SK-N-SH (cell line): ENCODE data around the gene SPATA13. TPM values are rescaled to one million over a fixed set of nuclear protein-coding genes. Genes with fewer than 3 reads are reported as not detected.

Experiments used
- CTCF ChIA-PET: fragments of 300-600, 350-600 bp; formaldehyde crosslinking; extraction: SDS; loops from one replicate; lab custom pipeline; 2021; lab: Yijun Ruan, JAX
- POLR2A ChIA-PET: fragments of 350-600 bp; sonication (Branson Sonifier 250); formaldehyde crosslinking; extraction: SDS; loops from one replicate; lab custom pipeline; 2020; ENCODE audit warnings: antibody characterized with exemption, inconsistent platforms; lab: Yijun Ruan, JAX
- DNase-seq: peaks from one replicate; pipeline ENCODE4 v3.0.0; 2012
- H2AFZ ChIP-seq: fragments of 200-600 bp; sonication (generic); 2 replicates; pipeline ENCODE4 v1.8.1; 2016; ENCODE audit warnings: antibody characterized with exemption, mild to moderate bottlenecking, low read depth
- H3F3A ChIP-seq: fragments of 200-600 bp; sonication (generic); replicated peaks from 2 replicates; pipeline ENCODE3; 2016; ENCODE audit warnings: antibody characterized with exemption, mild to moderate bottlenecking; ENCODE audit not compliant: insufficient read depth
- H3K27ac ChIP-seq, 2 experiments: fragments of 200-500 bp in 1 of 2; fragments of 200-600 bp in 1 of 2; sonication (Bioruptor generic) in 1 of 2; sonication (generic), shearing (Covaris generic) in 1 of 2; 2 replicates each; pipeline versions ENCODE4 v1.5.1 to v1.6.1; 2014 to 2016; ENCODE audit warnings: low read depth in 2 of 2, inconsistent platforms in 1 of 2, low read length in 1 of 2, mild to moderate bottlenecking in 1 of 2, mixed read lengths in 1 of 2
- H3K27me3 ChIP-seq: fragments of 200-600 bp; sonication (generic), shearing (Covaris generic); 2 replicates; pipeline ENCODE4 v1.6.1; 2016; ENCODE audit warnings: mixed run types; ENCODE audit not compliant: insufficient read depth
- H3K36me3 ChIP-seq, 2 experiments: fragments of 200-500 bp in 1 of 2; fragments of 200-600 bp in 1 of 2; sonication (Bioruptor generic) in 1 of 2; sonication (generic) in 1 of 2; replicated peaks in 1 of 2; 2 replicates each; pipeline versions ENCODE3 to v1.5.1; 2014 to 2016; ENCODE audit warnings: low read length in 1 of 2, mild to moderate bottlenecking in 1 of 2; ENCODE audit not compliant: insufficient read depth in 2 of 2, control insufficient read depth in 1 of 2
- H3K4me1 ChIP-seq, 2 experiments: fragments of 200-500 bp in 1 of 2; fragments of 200-600 bp in 1 of 2; sonication (Bioruptor generic) in 1 of 2; sonication (generic), shearing (Covaris generic) in 1 of 2; 2 replicates each; pipeline versions ENCODE4 v1.5.1 to v1.6.1; 2014 to 2016; ENCODE audit warnings: low read depth in 1 of 2, low read length in 1 of 2, mixed run types in 1 of 2; ENCODE audit not compliant: insufficient read depth in 2 of 2, control insufficient read depth in 1 of 2
- H3K4me2 ChIP-seq: fragments of 200-600 bp; sonication (generic), shearing (Covaris generic); 2 replicates; pipeline ENCODE4 v1.6.1; 2017; ENCODE audit warnings: mixed run types
- H3K4me3 ChIP-seq, 2 experiments: fragments of 200-500 bp in 1 of 2; fragments of 200-600 bp in 1 of 2; sonication (Bioruptor generic) in 1 of 2; sonication (generic), shearing (Covaris generic) in 1 of 2; 2 replicates each; pipeline versions ENCODE4 v1.5.1 to v1.8.1; 2014 to 2016; ENCODE audit warnings: low read depth in 2 of 2, inconsistent platforms in 1 of 2, low read length in 1 of 2, mild to moderate bottlenecking in 1 of 2, mixed read lengths in 1 of 2, moderate library complexity in 1 of 2
- H3K79me2 ChIP-seq: fragments of 200-600 bp; sonication (generic); 2 replicates; pipeline ENCODE4 v1.8.1; 2017; ENCODE audit warnings: mild to moderate bottlenecking; ENCODE audit not compliant: insufficient read depth
- H3K9ac ChIP-seq: fragments of 200-600 bp; sonication (generic); 2 replicates; pipeline ENCODE4 v1.6.1; 2017; ENCODE audit warnings: mixed run types
- H3K9me2 ChIP-seq: fragments of 200-600 bp; sonication (generic); 2 replicates; pipeline ENCODE4 v1.6.1; 2017; ENCODE audit warnings: mixed run types
- H3K9me3 ChIP-seq: fragments of 200-600 bp; sonication (generic); 2 replicates; pipeline ENCODE4 v1.6.1; 2017; ENCODE audit warnings: mixed run types, mild to moderate bottlenecking, moderate library complexity
- H4K20me1 ChIP-seq: fragments of 200-600 bp; sonication (generic); 2 replicates; pipeline ENCODE4 v1.6.1; 2017; ENCODE audit warnings: mild to moderate bottlenecking, mixed run types; ENCODE audit not compliant: insufficient read depth
- FOXM1 ChIP-seq: IDR thresholded peaks from 2 replicates; pipeline ENCODE4 v1.4.0; 2012; ENCODE audit warnings: low read depth, mild to moderate bottlenecking
- GABPA ChIP-seq: IDR thresholded peaks from 2 replicates; pipeline ENCODE4 v1.4.0; 2012; ENCODE audit warnings: low read depth, mild to moderate bottlenecking
- GATA2 ChIP-seq: sonication (generic); formaldehyde crosslinking; IDR thresholded peaks from 2 replicates; pipeline ENCODE4 v1.5.0; 2020; ENCODE audit warnings: mild to moderate bottlenecking, missing genetic modification reagents
- IRF3 ChIP-seq: fragments of 150-350 bp; IDR thresholded peaks from 2 replicates; pipeline ENCODE4 v1.6.1; 2016; ENCODE audit warnings: mild to moderate bottlenecking, low read depth, low read length
- MAX ChIP-seq: IDR thresholded peaks from 2 replicates; pipeline ENCODE4 v1.4.0; 2012; ENCODE audit warnings: low read depth
- NFIC ChIP-seq: IDR thresholded peaks from 2 replicates; pipeline ENCODE4 v1.4.0; 2012; ENCODE audit warnings: borderline replicate concordance
- NRF1 ChIP-seq: IDR thresholded peaks from 2 replicates; pipeline ENCODE4 v1.6.1; 2012; ENCODE audit warnings: low read depth, mild to moderate bottlenecking, low read length
- POLR2AphosphoS5 ChIP-seq: IDR thresholded peaks from 2 replicates; pipeline ENCODE4 v1.6.1; 2012; ENCODE audit warnings: low read depth, low read length
- RFX5 ChIP-seq: IDR thresholded peaks from 2 replicates; pipeline ENCODE4 v1.6.1; 2012; ENCODE audit warnings: mild to moderate bottlenecking, improper control_type of control experiment, low read length
- RXRA ChIP-seq: IDR thresholded peaks from 2 replicates; pipeline ENCODE4 v1.4.0; 2012; ENCODE audit warnings: low read depth, mild to moderate bottlenecking, borderline replicate concordance
- SIN3A ChIP-seq: IDR thresholded peaks from 2 replicates; pipeline ENCODE4 v1.6.1; 2012; ENCODE audit warnings: low read depth, mild to moderate bottlenecking, low read length, moderate library complexity, borderline replicate concordance
- SMC3 ChIP-seq: IDR thresholded peaks from 2 replicates; pipeline ENCODE4 v1.6.1; 2012; ENCODE audit warnings: low read depth, low read length, improper control_type of control experiment
- TAF1 ChIP-seq: IDR thresholded peaks from 2 replicates; pipeline ENCODE4 v1.6.1; 2012; ENCODE audit warnings: low read depth, mild to moderate bottlenecking, low read length, moderate library complexity, borderline replicate concordance
- ZBTB33 ChIP-seq: IDR thresholded peaks from 2 replicates; pipeline ENCODE4 v1.4.0; 2012; ENCODE audit warnings: low read depth, borderline replicate concordance
- WGBS: methylation state at CpG from one replicate; pipeline ENCODE4 v1.1.6; 2017; ENCODE audit warnings: low lambda C conversion rate; 5-methylcytosine and 5-hydroxymethylcytosine counted together
- polyA plus RNA-seq, 3 experiments: library from polyadenylated mRNA; depleted of rRNA; stranded (reverse); fragments of >200 nt; gene quantifications; 2 replicates each; pipeline ENCODE4 v1.2.3, GENCODE V29; 2012

SPATA13 gene
- polyA plus RNA-seq, 1 of the 3 experiments (the other 2 are of a cell fraction) = 4.3 TPM

GRCh38 chr13:24207841-24208667 lies 47.5 kb downstream of the SPATA13 start (continued):
- no peak for TF ChIP-seq RFX5

GRCh38 chr13:24209138-24209537 lies 48.6 kb downstream of the SPATA13 start:
- Histone ChIP-seq H3K9me3 (no peaks in the 10 kb centered on the region), H3K36me3 (no peaks in the 10 kb centered on the region), H2AFZ (no peak overlapping the region), H3K79me2 (no peaks in the 10 kb centered on the region), H3K9me2 (no peaks in the 10 kb centered on the region), H3K4me1 (peaks cover 0 to 5% of the 10 kb centered on the region in 2 experiments; a peak in 1 of 4 replicates), H3K9ac (no peak overlapping the region), H3K27me3 (no peaks in the 10 kb centered on the region), H3F3A (no peaks in the 10 kb centered on the region), H4K20me1 (no peaks in the 10 kb centered on the region), H3K4me2 (no peak overlapping the region), H3K27ac (no peak overlapping the region), H3K4me3 (no peak overlapping the region)
- DNase-seq = no peak
- ChIA-PET CTCF (interaction anchor here (0.6 to 1.8 kb wide), 5 partner anchors 148 to 287 kb away, joined by 3 to 4 read pairs (median 4); no protein-coding TSS in a partner anchor), POLR2A (no interaction called here)
- TF ChIP-seq NRF1 (no peak), RFX5 (no peak), NFIC (no peak), RXRA (no peak), GATA2 (CRISPR knock-in tag) (no peak), FOXM1 (no peak), ZBTB33 (no peak), MAX (no peak), GABPA (no peak), SIN3A (no peak), POLR2AphosphoS5 (no peak), TAF1 (no peak), IRF3 (no peak), SMC3 (no peak)
- WGBS = 88% methylated on average over 5 of the region's 5 CpGs
